Right lobe of liver (tissue), 4 donors: ENCODE results near the gene DTNB.

ENCODE experiments used
- POLR2A ChIP-seq: fragments of 450-650 bp; IDR thresholded peaks from one replicate; pipeline ENCODE4 v1.6.1; 2017; ENCODE audit warnings: antibody characterized with exemption, mild to moderate bottlenecking
- TF ChIP-seq, protein P1 (sequence below), 4 donors: fragments of 200-600 bp in 3 of 4; fragments of 450-650 bp in 1 of 4; IDR thresholded peaks; one replicate each; pipeline versions ENCODE4 v1.5.1 to v1.8.0; 2016 to 2022; ENCODE audit warnings: antibody characterized with exemption in 4 of 4, mild to moderate bottlenecking in 2 of 4
- donor health status: DM: no; HTN: no; CAD: no.
- donor health status: DM: no; HTN: no; CAD: no.
- donor health status: DM: no; HTN: yes; CAD: no.

DNA sequence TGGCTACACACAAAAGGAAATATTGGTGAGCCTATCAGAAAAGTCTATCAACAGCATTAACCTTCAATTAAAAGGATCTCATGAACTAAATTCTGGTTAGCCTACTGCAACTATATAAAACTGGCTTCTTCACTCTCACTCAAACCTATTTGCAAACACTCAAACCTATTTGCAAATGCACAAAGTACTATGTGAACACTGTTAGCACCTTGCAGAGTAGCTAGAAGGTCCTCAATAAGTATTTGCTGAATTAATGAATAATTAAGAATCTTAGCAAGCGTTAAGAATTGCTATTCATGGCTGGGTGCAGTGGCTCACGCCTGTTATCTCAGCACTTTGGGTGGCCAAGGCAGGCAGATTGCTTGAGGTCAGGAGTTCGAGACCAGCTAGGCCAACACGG, 150.3 kb downstream of the DTNB start:
- TF ChIP-seq, protein P1, sequence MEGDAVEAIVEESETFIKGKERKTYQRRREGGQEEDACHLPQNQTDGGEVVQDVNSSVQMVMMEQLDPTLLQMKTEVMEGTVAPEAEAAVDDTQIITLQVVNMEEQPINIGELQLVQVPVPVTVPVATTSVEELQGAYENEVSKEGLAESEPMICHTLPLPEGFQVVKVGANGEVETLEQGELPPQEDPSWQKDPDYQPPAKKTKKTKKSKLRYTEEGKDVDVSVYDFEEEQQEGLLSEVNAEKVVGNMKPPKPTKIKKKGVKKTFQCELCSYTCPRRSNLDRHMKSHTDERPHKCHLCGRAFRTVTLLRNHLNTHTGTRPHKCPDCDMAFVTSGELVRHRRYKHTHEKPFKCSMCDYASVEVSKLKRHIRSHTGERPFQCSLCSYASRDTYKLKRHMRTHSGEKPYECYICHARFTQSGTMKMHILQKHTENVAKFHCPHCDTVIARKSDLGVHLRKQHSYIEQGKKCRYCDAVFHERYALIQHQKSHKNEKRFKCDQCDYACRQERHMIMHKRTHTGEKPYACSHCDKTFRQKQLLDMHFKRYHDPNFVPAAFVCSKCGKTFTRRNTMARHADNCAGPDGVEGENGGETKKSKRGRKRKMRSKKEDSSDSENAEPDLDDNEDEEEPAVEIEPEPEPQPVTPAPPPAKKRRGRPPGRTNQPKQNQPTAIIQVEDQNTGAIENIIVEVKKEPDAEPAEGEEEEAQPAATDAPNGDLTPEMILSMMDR (IDR thresholded peaks at IDR 0.05), result no peak
- TF ChIP-seq POLR2A, result no peak
